ENCODE data around the gene MAN2A1.
"Not testable (repeated sequence)": the region's sequence is repeated elsewhere in the genome, so short reads cannot be mapped to it uniquely, and the experiment has no call there.

Gene MAN2A1

GRCh38 chr5:109876941-109877669 lies 187.4 kb downstream of the MAN2A1 start:
- no peak for DNase-seq

- DNase-seq, result no peak
These were observed 187.9 kb downstream of the MAN2A1 start for GRCh38 chr5:109877670-109878045.

- no peak for DNase-seq
These were observed 189.2 kb downstream of the MAN2A1 start for GRCh38 chr5:109878887-109879286.

- DNase-seq, result no peak
These were observed 191.4 kb downstream of the MAN2A1 start for GRCh38 chr5:109880907-109881685.

GRCh38 chr5:109882546-109882945 lies 192.8 kb downstream of the MAN2A1 start:
- no peak for DNase-seq

- no peak for DNase-seq
These were observed 194.9 kb downstream of the MAN2A1 start for GRCh38 chr5:109884676-109885075.

- no peak for DNase-seq
These were observed 195.5 kb downstream of the MAN2A1 start for GRCh38 chr5:109885205-109885604.

GRCh38 chr5:109888989-109889388 lies 199.3 kb downstream of the MAN2A1 start:
- no peak for DNase-seq

GRCh38 chr5:109893271-109893670 lies 203.5 kb downstream of the MAN2A1 start:
- DNase-seq, result not testable (repeated sequence)

GRCh38 chr5:109898269-109899162 lies 208.8 kb downstream of the MAN2A1 start:
- DNase-seq, result no peak

- no peak for DNase-seq
These were observed 209.4 kb downstream of the MAN2A1 start for GRCh38 chr5:109899163-109899535.

GRCh38 chr5:109900461-109900860 lies 210.7 kb downstream of the MAN2A1 start:
- no peak for DNase-seq

- DNase-seq, result no peak
These were observed 211.3 kb downstream of the MAN2A1 start for GRCh38 chr5:109900911-109901627.

GRCh38 chr5:109901628-109901981 lies 211.9 kb downstream of the MAN2A1 start:
- DNase-seq, result no peak

- no peak for DNase-seq
These were observed 213.3 kb downstream of the MAN2A1 start for GRCh38 chr5:109903061-109903460.

GRCh38 chr5:109905906-109906305 lies 216.2 kb downstream of the MAN2A1 start:
- no peak for DNase-seq

- DNase-seq, result no peak
These were observed 217.5 kb downstream of the MAN2A1 start for GRCh38 chr5:109907189-109907588.

GRCh38 chr5:109907731-109908130 lies 218.0 kb downstream of the MAN2A1 start:
- no peak for DNase-seq

- no peak for DNase-seq
These were observed 218.6 kb downstream of the MAN2A1 start for GRCh38 chr5:109908366-109908765.

- DNase-seq, result no peak
These were observed 221.1 kb downstream of the MAN2A1 start for GRCh38 chr5:109910874-109911273.

GRCh38 chr5:109911731-109912130 lies 222.0 kb downstream of the MAN2A1 start:
- no peak for DNase-seq

GRCh38 chr5:109914906-109915305 lies 225.2 kb downstream of the MAN2A1 start:
- no peak for DNase-seq

All from activated effector memory CD4-positive, alpha-beta T cell treated with anti-CD3 and anti-CD28 coated beads, Interleukin-2, amount 50 U/mL, for 16 hours (primary cell).